Fibroblast of the aortic adventitia (primary cell): ENCODE measurements around the gene ATP11A. TPM values are rescaled to one million over a fixed set of nuclear protein-coding genes. Genes with fewer than 3 reads are reported as not detected.

Source experiments
- DNase-seq: peaks from one replicate; pipeline ENCODE4 v3.0.0-alpha.2; 2010; ENCODE audit warnings: low read depth
- H3K4me3 ChIP-seq: 2 replicates; pipeline ENCODE4 v1.5.1; 2011; ENCODE audit warnings: low read depth, mild to moderate bottlenecking, control low read depth, low read length, moderate library complexity
- CTCF ChIP-seq: IDR thresholded peaks from 2 replicates; pipeline ENCODE4 v1.5.1; 2011; ENCODE audit warnings: mild to moderate bottlenecking, low read length, control low read depth, inconsistent platforms; ENCODE audit not compliant: insufficient read depth
- total RNA-seq: library from RNA; depleted of rRNA; stranded (reverse); fragments of >200 nt; gene quantifications from 2 replicates; pipeline ENCODE4 v1.2.3, GENCODE V29; 2012; ENCODE audit warnings: low replicate concordance

ATP11A gene
- total RNA-seq, 1 donor = 8.9 TPM

- TF ChIP-seq CTCF = no peak
- H3K4me3 ChIP-seq = no peak overlapping the region
- DNase-seq = no peak
These were observed 47.5 kb downstream of the ATP11A start for GRCh38 chr13:112737294-112737693.

GRCh38 chr13:112738606-112739005 lies 48.8 kb downstream of the ATP11A start:
- TF ChIP-seq CTCF = no peak
- no peak overlapping the region for H3K4me3 ChIP-seq
- DNase-seq = no peak

- DNase-seq = peak; percentile 31
- H3K4me3 ChIP-seq = no peak overlapping the region
- TF ChIP-seq CTCF = no peak
These were observed 50.8 kb downstream of the ATP11A start for GRCh38 chr13:112740502-112741131.

GRCh38 chr13:112741185-112741755 lies 51.4 kb downstream of the ATP11A start:
- DNase-seq = no peak
- no peak overlapping the region for H3K4me3 ChIP-seq
- no peak for TF ChIP-seq CTCF

- no peak for DNase-seq
- no peak for TF ChIP-seq CTCF
These were observed 52.2 kb downstream of the ATP11A start for GRCh38 chr13:112741835-112742570.

GRCh38 chr13:112742583-112742982 lies 52.7 kb downstream of the ATP11A start:
- no peak for TF ChIP-seq CTCF
- no peak overlapping the region for H3K4me3 ChIP-seq
- no peak for DNase-seq

More at GRCh38 chr13:112741835-112742570, 52.2 kb downstream of the ATP11A start:
- no peak overlapping the region for H3K4me3 ChIP-seq
